PC-3 (cell line): ENCODE measurements around the gene DRAXIN.

Experiments
- CTCF ChIP-seq: fragments of 300-600 bp; sonication (generic); conservative IDR thresholded peaks from 2 replicates; pipeline ENCODE4 v1.5.1; 2017; ENCODE audit warnings: antibody characterized with exemption, low read depth, mild to moderate bottlenecking, low read length
- EZH2 ChIP-seq: fragments of 300-600 bp; sonication (generic); IDR thresholded peaks from one replicate; pipeline ENCODE4 v1.6.1; 2017; ENCODE audit warnings: antibody characterized with exemption, mild to moderate bottlenecking, low read length; ENCODE audit not compliant: unreplicated experiment
- EZH2phosphoT487 ChIP-seq: fragments of 300-600 bp; sonication (generic); IDR thresholded peaks from 2 replicates; pipeline ENCODE4 v1.6.1; 2018; ENCODE audit warnings: mild to moderate bottlenecking, antibody characterized with exemption, low read length, borderline replicate concordance

- TF ChIP-seq CTCF (no peak), EZH2phosphoT487 (no peak), EZH2 (no peak)
Observed at GRCh38 chr1:11700601-11701467, 9.3 kb downstream of the DRAXIN start.
